ENCODE measurements around the gene LAP3.
"Not testable (repeated sequence)": the region's sequence is repeated elsewhere in the genome, so short reads cannot be mapped to it uniquely, and the experiment has no call there.

LAP3 gene

DNA sequence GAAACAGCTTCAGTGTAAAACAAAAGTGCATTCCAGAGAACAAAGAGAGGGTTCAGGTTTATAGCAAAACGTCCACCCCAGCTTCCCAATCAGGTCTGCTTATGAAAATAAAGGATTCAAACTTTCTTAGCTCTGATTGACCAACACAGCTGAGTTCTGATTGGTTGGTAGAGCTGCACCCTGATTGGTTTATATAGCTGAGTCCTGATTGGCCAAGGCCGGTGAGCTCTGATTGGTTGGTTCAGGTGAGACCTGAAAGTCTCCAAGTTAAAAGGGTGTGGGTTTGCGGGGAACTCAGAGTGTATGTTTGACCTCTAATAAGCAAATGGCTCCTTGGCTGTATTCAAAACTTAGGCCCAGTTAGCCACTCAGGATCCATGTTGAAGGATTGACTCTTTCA lies 41.1 kb upstream of the LAP3 start:
- Histone ChIP-seq H3K27me3 (ENCODE audit: insufficient read depth, low read depth, severe bottlenecking) (no peaks in the 10 kb centered on the region), H3K36me3 (no peaks in the 10 kb centered on the region), H3K27ac (no peak overlapping the region), H3K9me3 (ENCODE audit: severe bottlenecking) (no peaks in the 10 kb centered on the region), H3K4me3 (ENCODE audit: low read depth, low read length) (no peak overlapping the region)
- no peak for DNase-seq
- TF ChIP-seq, protein P1, sequence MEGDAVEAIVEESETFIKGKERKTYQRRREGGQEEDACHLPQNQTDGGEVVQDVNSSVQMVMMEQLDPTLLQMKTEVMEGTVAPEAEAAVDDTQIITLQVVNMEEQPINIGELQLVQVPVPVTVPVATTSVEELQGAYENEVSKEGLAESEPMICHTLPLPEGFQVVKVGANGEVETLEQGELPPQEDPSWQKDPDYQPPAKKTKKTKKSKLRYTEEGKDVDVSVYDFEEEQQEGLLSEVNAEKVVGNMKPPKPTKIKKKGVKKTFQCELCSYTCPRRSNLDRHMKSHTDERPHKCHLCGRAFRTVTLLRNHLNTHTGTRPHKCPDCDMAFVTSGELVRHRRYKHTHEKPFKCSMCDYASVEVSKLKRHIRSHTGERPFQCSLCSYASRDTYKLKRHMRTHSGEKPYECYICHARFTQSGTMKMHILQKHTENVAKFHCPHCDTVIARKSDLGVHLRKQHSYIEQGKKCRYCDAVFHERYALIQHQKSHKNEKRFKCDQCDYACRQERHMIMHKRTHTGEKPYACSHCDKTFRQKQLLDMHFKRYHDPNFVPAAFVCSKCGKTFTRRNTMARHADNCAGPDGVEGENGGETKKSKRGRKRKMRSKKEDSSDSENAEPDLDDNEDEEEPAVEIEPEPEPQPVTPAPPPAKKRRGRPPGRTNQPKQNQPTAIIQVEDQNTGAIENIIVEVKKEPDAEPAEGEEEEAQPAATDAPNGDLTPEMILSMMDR (IDR thresholded peaks at IDR 0.05; ENCODE audit: low read depth, low read length), result no peak

DNA sequence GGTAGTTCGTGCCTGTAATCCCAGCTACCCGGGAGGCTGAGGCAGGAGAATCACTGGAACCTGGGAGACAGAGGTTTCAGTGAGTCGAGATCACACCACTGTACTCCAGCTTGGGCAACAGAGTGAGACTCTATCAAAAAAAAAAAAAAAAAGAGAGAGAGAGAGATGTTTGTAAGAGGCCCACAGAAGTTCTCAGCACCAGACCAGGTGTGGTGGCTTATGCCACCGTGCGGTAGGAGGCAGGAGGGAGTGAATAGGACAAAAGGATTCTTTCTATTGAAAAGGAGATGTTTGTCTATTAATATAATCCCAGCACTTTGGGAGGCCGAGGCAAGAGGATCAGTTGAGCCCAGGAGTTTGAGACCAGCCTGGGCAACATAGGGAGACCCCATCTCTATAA lies 39.9 kb upstream of the LAP3 start:
- H3K27me3 ChIP-seq (ENCODE audit: insufficient read depth, low read depth, severe bottlenecking); DNase-seq; H3K9me3 ChIP-seq (ENCODE audit: severe bottlenecking); H3K4me3 ChIP-seq (ENCODE audit: low read depth, low read length); H3K27ac ChIP-seq; H3K36me3 ChIP-seq: not testable (repeated sequence)

DNA sequence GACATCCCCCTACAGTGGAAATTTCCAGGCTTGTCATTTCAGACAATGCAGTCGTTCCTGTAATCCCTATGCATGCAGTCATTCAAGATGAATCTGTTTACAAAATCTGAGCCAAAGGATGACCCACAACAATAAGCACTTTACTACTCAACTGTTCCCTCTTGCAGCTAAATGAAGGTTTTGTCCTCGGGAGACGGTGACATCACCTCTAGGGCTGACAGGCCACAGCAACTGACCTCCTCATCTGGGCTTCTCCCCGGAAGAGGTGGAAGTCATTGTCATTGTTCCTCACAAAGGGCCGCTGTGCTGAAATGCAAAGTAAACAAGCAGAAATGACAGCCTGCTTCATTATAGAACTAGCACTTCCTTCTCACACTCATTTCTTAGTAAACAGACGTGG lies 32.8 kb upstream of the LAP3 start:
- TF ChIP-seq, protein P1 (IDR thresholded peaks at IDR 0.05; ENCODE audit: low read depth, low read length), result no peak
- H3K36me3 ChIP-seq, result no peaks in the 10 kb centered on the region
- H3K27ac ChIP-seq, result no peak overlapping the region
- H3K4me3 ChIP-seq (ENCODE audit: low read depth, low read length), result no peak overlapping the region
- no peak for DNase-seq
- no peaks in the 10 kb centered on the region for H3K27me3 ChIP-seq (ENCODE audit: insufficient read depth, low read depth, severe bottlenecking)
- no peaks in the 10 kb centered on the region for H3K9me3 ChIP-seq (ENCODE audit: severe bottlenecking)

DNA sequence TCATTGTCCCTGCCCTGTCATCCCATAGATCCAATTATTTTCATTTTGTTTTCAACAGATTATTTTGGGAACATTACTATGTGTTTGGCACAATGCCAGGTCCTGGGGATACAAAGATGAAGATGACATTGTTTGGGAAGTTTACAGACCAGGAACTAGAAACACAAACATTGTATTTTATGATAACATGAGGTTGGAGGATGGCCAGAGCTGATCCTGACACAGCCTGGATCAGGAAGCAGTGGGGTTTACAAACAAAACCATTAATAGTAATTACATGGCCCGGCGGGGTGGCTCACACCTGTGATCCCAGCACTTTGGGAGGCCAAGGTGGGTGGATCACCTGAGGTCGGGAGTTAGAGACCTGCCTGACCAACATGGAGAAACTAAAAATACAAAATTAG lies 32.2 kb upstream of the LAP3 start:
- Histone ChIP-seq H3K27me3 (ENCODE audit: insufficient read depth, low read depth, severe bottlenecking) (no peaks in the 10 kb centered on the region), H3K9me3 (ENCODE audit: severe bottlenecking) (no peaks in the 10 kb centered on the region), H3K27ac (no peak overlapping the region), H3K36me3 (no peaks in the 10 kb centered on the region), H3K4me3 (ENCODE audit: low read depth, low read length) (no peak overlapping the region)
- TF ChIP-seq, protein P1 (IDR thresholded peaks at IDR 0.05; ENCODE audit: low read depth, low read length), result no peak
- no peak for DNase-seq

DNA sequence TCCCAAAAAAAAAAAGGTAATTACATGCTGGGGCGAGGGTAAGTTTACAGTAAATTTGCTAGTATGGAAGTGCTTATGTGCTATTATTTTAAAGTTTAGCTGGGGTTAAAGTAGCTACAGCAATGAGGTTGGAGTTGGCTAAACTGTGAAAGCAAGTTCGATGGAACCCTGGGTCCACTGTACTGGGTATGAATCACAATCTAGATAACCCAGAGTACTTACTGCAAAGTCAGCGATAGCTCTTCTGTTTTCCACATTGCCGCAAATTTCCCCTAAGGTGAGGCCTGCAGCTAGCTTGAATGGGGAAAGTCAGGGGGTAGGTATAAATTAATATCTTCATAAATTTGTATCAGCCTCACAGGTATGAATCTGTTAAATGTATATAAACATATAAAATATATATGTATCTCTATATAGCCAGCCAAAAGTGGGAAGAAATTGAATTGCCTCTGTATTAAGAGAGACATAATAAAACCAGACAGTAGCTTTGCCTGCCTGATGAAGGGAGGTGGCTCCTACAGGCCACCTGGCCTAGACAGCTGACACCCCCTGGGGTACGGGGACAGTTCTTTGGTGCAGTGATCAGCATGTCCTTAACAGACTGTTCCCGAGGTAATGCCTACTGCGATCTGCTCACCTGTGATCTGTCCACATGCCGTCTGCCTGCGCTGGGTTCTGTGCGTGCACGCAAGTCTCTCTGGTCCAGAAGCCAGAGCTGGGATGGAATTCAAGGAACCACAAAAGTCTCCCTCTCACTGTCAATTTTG lies 31.4 kb upstream of the LAP3 start:
- H3K9me3 ChIP-seq (ENCODE audit: severe bottlenecking), result no peaks in the 10 kb centered on the region
- H3K36me3 ChIP-seq, result no peaks in the 10 kb centered on the region
- no peak overlapping the region for H3K27ac ChIP-seq
- H3K27me3 ChIP-seq (ENCODE audit: insufficient read depth, low read depth, severe bottlenecking), result no peaks in the 10 kb centered on the region
- no peak overlapping the region for H3K4me3 ChIP-seq (ENCODE audit: low read depth, low read length)
- TF ChIP-seq, protein P1 (IDR thresholded peaks at IDR 0.05; ENCODE audit: low read depth, low read length), result no peak
- DNase-seq, result peak; percentile 14

DNA sequence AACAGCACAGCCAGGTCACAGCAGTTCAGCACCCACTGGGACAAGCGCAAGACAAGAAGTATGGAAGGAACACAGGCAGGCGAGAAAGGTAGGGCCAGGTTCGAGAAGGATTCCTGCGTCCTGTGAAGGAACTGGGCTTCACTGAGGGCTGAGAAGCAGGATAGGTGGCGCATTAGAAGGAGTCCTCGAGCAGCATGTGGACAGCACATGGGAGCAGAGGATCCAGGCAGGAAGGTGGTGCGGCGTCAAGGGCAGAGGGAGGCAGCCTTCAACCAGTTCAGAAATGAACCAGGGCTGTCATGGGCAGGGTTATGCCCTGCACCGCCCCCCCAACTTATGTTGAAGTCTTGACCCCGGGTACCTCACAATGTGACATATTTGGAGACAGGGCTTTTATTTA lies 30.8 kb upstream of the LAP3 start:
- Histone ChIP-seq H3K27ac (no peak overlapping the region), H3K36me3 (no peaks in the 10 kb centered on the region), H3K9me3 (ENCODE audit: severe bottlenecking) (no peaks in the 10 kb centered on the region), H3K27me3 (ENCODE audit: insufficient read depth, low read depth, severe bottlenecking) (no peaks in the 10 kb centered on the region), H3K4me3 (ENCODE audit: low read depth, low read length) (no peak overlapping the region)
- TF ChIP-seq, protein P1 (IDR thresholded peaks at IDR 0.05; ENCODE audit: low read depth, low read length), result no peak
- DNase-seq, result no peak

Data from WERI-Rb-1 (cell line).